Activated effector memory CD4-positive, alpha-beta T cell treated with Interleukin-2 at 50 U/mL for 16 hours (primary cell): Measurements from ENCODE around the gene CLHC1.
"Not testable (repeated sequence)": the region's sequence is repeated elsewhere in the genome, so short reads cannot be mapped to it uniquely, and the experiment has no call there.

Experiments used
- DNase-seq: peaks from one replicate; pipeline ENCODE4 v3.0.0-alpha.2; 2020

Gene CLHC1

GRCh38 chr2:55232084-55232862, at the start of gene CLHC1, which contains the start of gene RPS27A:
Gene CLHC1 (minus strand): TSS chr2:55232293. CDS start chr2:55222411, 9,882 bp downstream.
Gene RPS27A (plus strand): TSS chr2:55232688. CDS start chr2:55232825, 137 bp downstream.
- peak; percentile 91 for DNase-seq

- DNase-seq: not testable (repeated sequence)
These were observed 48.9 kb upstream of the CLHC1 start for GRCh38 chr2:55280851-55281546.

- DNase-seq: not testable (repeated sequence)
These were observed 47.8 kb upstream of the CLHC1 start for GRCh38 chr2:55279859-55280424.

- not testable (repeated sequence) for DNase-seq
These were observed 47.2 kb upstream of the CLHC1 start for GRCh38 chr2:55279214-55279835.

GRCh38 chr2:55277310-55277709, 45.2 kb upstream of the CLHC1 start:
- no peak for DNase-seq

- not testable (repeated sequence) for DNase-seq
These were observed 42.3 kb upstream of the CLHC1 start for GRCh38 chr2:55274346-55274745.

- DNase-seq: no peak
These were observed 37.5 kb upstream of the CLHC1 start for GRCh38 chr2:55269645-55269990.

GRCh38 chr2:55268907-55269644, 37.0 kb upstream of the CLHC1 start, which contains the start of gene MTIF2:
Gene MTIF2 (minus strand): TSS chr2:55269231. CDS start chr2:55263858, 5,373 bp downstream.
- peak; percentile 81 for DNase-seq

- no peak for DNase-seq
These were observed 36.3 kb upstream of the CLHC1 start for GRCh38 chr2:55268288-55268906.

GRCh38 chr2:55259586-55259985, 27.5 kb upstream of the CLHC1 start:
- DNase-seq: not testable (repeated sequence)

GRCh38 chr2:55252832-55253231, 20.7 kb upstream of the CLHC1 start:
- DNase-seq: no peak

- no peak for DNase-seq
These were observed 14.9 kb upstream of the CLHC1 start for GRCh38 chr2:55247025-55247424.

GRCh38 chr2:55245411-55245810, 13.3 kb upstream of the CLHC1 start:
- DNase-seq: no peak

GRCh38 chr2:55242617-55243016, 10.5 kb upstream of the CLHC1 start:
- DNase-seq: no peak

- not testable (repeated sequence) for DNase-seq
These were observed 9.5 kb upstream of the CLHC1 start for GRCh38 chr2:55241582-55241981.

GRCh38 chr2:55239656-55240222, 7.6 kb upstream of the CLHC1 start:
- no peak for DNase-seq

- DNase-seq: no peak
These were observed 5.0 kb upstream of the CLHC1 start for GRCh38 chr2:55236992-55237543.

- DNase-seq: no peak
These were observed 3.8 kb upstream of the CLHC1 start for GRCh38 chr2:55235724-55236538.

- no peak for DNase-seq
These were observed 1.5 kb upstream of the CLHC1 start for GRCh38 chr2:55233658-55233940.

GRCh38 chr2:55232863-55233657, 967 bp upstream of the CLHC1 start:
- peak; percentile 50 for DNase-seq
